Breast epithelium (tissue), 4 donors: Measurements from ENCODE around the gene ALG3. TPM values are rescaled to one million over a fixed set of nuclear protein-coding genes. Genes with fewer than 3 reads are reported as not detected.

Experiments
- DNase-seq, 2 donors: peaks; one replicate each; pipeline ENCODE4 v3.0.0-alpha.2; 2019; ENCODE audit warnings: low spot score in 2 of 2
- H3K27ac ChIP-seq, 2 donors: fragments of 200-600 bp; sonication (generic) in 1 of 2; one replicate each; pipeline ENCODE4 v1.5.1; 2016 to 2019; ENCODE audit warnings: mild to moderate bottlenecking in 1 of 2
- H3K27me3 ChIP-seq, 2 donors: fragments of 200-600 bp; sonication (generic) in 1 of 2; one replicate each; pipeline versions ENCODE4 v1.5.1 to v1.6.0; 2017 to 2019; ENCODE audit warnings: control low read depth in 1 of 2, mild to moderate bottlenecking in 1 of 2
- H3K36me3 ChIP-seq: fragments of 200-600 bp; one replicate; pipeline ENCODE4 v1.5.1; 2019
- H3K4me1 ChIP-seq, 2 donors: fragments of 200-600 bp; sonication (generic); one replicate each; pipeline ENCODE4 v1.5.1; 2016 to 2019; ENCODE audit warnings: control low read depth in 1 of 2
- H3K4me3 ChIP-seq, 3 donors: fragments of 200-600 bp; sonication (generic); 1 replicate in 2 of 3; 2 replicates in 1 of 3; pipeline ENCODE4 v1.5.1; 2016 to 2019; ENCODE audit warnings: mild to moderate bottlenecking in 3 of 3, moderate library complexity in 2 of 3
- H3K9me3 ChIP-seq, 2 donors: fragments of 200-600 bp; sonication (generic) in 1 of 2; one replicate each; pipeline ENCODE4 v1.5.1; 2016 to 2019; ENCODE audit warnings: control low read depth in 1 of 2
- CTCF ChIP-seq, 3 donors: fragments of 450-650 bp; IDR thresholded peaks; one replicate each; pipeline ENCODE4 v1.5.1; 2016 to 2017; ENCODE audit warnings: antibody characterized with exemption in 3 of 3, mild to moderate bottlenecking in 3 of 3, moderate library complexity in 3 of 3
- POLR2A ChIP-seq: fragments of 450-650 bp; IDR thresholded peaks from one replicate; pipeline ENCODE4 v1.6.1; 2016; ENCODE audit warnings: antibody characterized with exemption, mild to moderate bottlenecking, moderate library complexity
- POLR2AphosphoS5 ChIP-seq, 3 donors: sonication (generic); formaldehyde crosslinking; IDR thresholded peaks; one replicate each; pipeline ENCODE4 v1.6.1; 2017; ENCODE audit warnings: antibody characterized with exemption in 3 of 3
- intact Hi-C: fragments of 100-400 bp; cut with DNase I; formaldehyde crosslinking; loops from one replicate; pipeline ENCODE4 v1.15.1; 2023; ENCODE audit warnings: low total_unique reads
- total RNA-seq, 3 donors: library from RNA; depleted of rRNA; stranded (reverse); fragments of >200 nt; gene quantifications; one replicate each; pipeline ENCODE4 v1.1.0, GENCODE V29; 2016

ALG3 gene
- total RNA-seq, 3 donors from 2014 or later = 36.4 to 46.5 (median 42.6) TPM

GRCh38 chr3:184228376-184229137 is 20.2 kb downstream of the ALG3 start:
- H3K27ac ChIP-seq = no peak overlapping the region
- no peaks in the 10 kb centered on the region for H3K9me3 ChIP-seq
- H3K27me3 ChIP-seq = peaks cover 10 to 37% of the 10 kb centered on the region in 2 donors
- no peak for TF ChIP-seq CTCF (IDR thresholded peaks at IDR 0.05)
- TF ChIP-seq POLR2AphosphoS5 (IDR thresholded peaks at IDR 0.05) = no peak
- TF ChIP-seq POLR2A = no peak
- intact Hi-C loops = no loop called here
- DNase-seq = no peak
- H3K4me1 ChIP-seq = peaks cover 4 to 8% of the 10 kb centered on the region in 2 donors
- peak overlapping the region; percentile 41 to 68 (median 54) for H3K4me3 ChIP-seq
- no peaks in the 10 kb centered on the region for H3K36me3 ChIP-seq

GRCh38 chr3:184227481-184227935 is 21.3 kb downstream of the ALG3 start:
- intact Hi-C loops = no loop called here
- H3K4me3 ChIP-seq = no peak overlapping the region
- peak in 1 of 3 donors; percentile 59 for TF ChIP-seq CTCF (IDR thresholded peaks at IDR 0.05)
- no peak for TF ChIP-seq POLR2A
- peaks cover 4 to 8% of the 10 kb centered on the region in 2 donors for H3K4me1 ChIP-seq
- H3K27me3 ChIP-seq = peaks cover 10 to 30% of the 10 kb centered on the region in 2 donors
- H3K27ac ChIP-seq = no peak overlapping the region
- no peaks in the 10 kb centered on the region for H3K36me3 ChIP-seq
- DNase-seq = no peak
- H3K9me3 ChIP-seq = no peaks in the 10 kb centered on the region

GRCh38 chr3:184223946-184224345 is 24.8 kb downstream of the ALG3 start:
- intact Hi-C loops = no loop called here
- Histone ChIP-seq H3K4me3 (no peak overlapping the region), H3K9me3 (no peaks in the 10 kb centered on the region), H3K27ac (no peak overlapping the region), H3K27me3 (no peaks in the 10 kb centered on the region), H3K4me1 (no peaks in the 10 kb centered on the region), H3K36me3 (no peaks in the 10 kb centered on the region)
- no peak for DNase-seq
- TF ChIP-seq CTCF (IDR thresholded peaks at IDR 0.05) (no peak), POLR2AphosphoS5 (IDR thresholded peaks at IDR 0.05) (no peak), POLR2A (no peak)

- DNase-seq = no peak
- no peak overlapping the region for H3K27ac ChIP-seq
- no peaks in the 10 kb centered on the region for H3K4me1 ChIP-seq
- intact Hi-C loops = no loop called here
- TF ChIP-seq POLR2AphosphoS5 (IDR thresholded peaks at IDR 0.05) (no peak), POLR2A (no peak), CTCF (IDR thresholded peaks at IDR 0.05) (no peak)
- H3K4me3 ChIP-seq = no peak overlapping the region
- no peaks in the 10 kb centered on the region for H3K27me3 ChIP-seq
- H3K36me3 ChIP-seq = no peaks in the 10 kb centered on the region
- no peaks in the 10 kb centered on the region for H3K9me3 ChIP-seq
Measured at GRCh38 chr3:184222521-184222920, 26.2 kb downstream of the ALG3 start.

- Histone ChIP-seq H3K27me3 (no peaks in the 10 kb centered on the region), H3K36me3 (no peaks in the 10 kb centered on the region), H3K4me1 (no peaks in the 10 kb centered on the region), H3K9me3 (no peaks in the 10 kb centered on the region), H3K27ac (no peak overlapping the region), H3K4me3 (no peak overlapping the region)
- TF ChIP-seq CTCF (IDR thresholded peaks at IDR 0.05) (no peak), POLR2AphosphoS5 (IDR thresholded peaks at IDR 0.05) (no peak), POLR2A (no peak)
- DNase-seq = no peak
- intact Hi-C loops = no loop called here
Measured at GRCh38 chr3:184218814-184219213, 29.9 kb downstream of the ALG3 start.
